ENCODE data around the gene TMEM184C.

DNA sequence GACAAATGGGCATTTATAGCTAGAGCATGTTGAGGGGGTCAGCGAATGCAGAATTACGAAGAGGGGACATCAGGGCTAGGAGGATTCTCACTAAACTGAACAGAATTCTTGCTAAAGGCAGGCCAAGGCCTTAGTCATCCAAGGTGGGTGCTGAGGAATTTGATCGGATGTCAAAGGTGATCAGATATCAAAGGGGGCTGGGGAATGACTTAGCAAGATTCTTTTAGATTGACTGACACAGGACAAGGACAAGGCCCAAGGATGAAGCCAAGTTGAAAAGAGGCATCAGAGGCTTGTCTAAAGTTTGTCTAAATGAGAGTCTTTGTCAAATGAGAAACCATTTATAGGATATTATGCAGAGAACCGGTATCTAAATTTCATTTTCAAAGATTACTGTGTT lies 9.7 kb downstream of the TMEM184C start:
- TF ChIP-seq CTCF (IDR thresholded peaks at IDR 0.05) (no peak), POLR2A (IDR thresholded peaks at IDR 0.05) (no peak), POLR2AphosphoS5 (IDR thresholded peaks at IDR 0.05) (no peak), EP300 (IDR thresholded peaks at IDR 0.05; ENCODE audit: low read depth) (no peak)

All from transverse colon (tissue), 4 donors.